Keratinocyte (primary cell): ENCODE measurements around the gene WTAP. TPM values are rescaled to one million over a fixed set of nuclear protein-coding genes. Genes with fewer than 3 reads are reported as not detected.

Experiments
- DNase-seq: peaks from one replicate; pipeline ENCODE4 v3.0.0-alpha.2; 2011; ENCODE audit warnings: low read depth, missing footprints, low spot score
- FAIRE-seq: peaks from 2 replicates; lab custom pipeline; 2011; peaks lifted over from hg19 to GRCh38; lab: Jason Lieb, UNC
- H2AFZ ChIP-seq: 2 replicates; pipeline ENCODE4 v1.6.0; 2012; ENCODE audit warnings: low read length, control low read depth, inconsistent platforms; ENCODE audit not compliant: control insufficient read depth
- H3K27ac ChIP-seq: 2 replicates; pipeline ENCODE4 v1.5.1; 2011; ENCODE audit warnings: low read length; ENCODE audit not compliant: control insufficient read depth, insufficient read depth
- H3K27me3 ChIP-seq: 3 replicates; pipeline ENCODE4 v1.6.0; 2011; ENCODE audit warnings: low read length; ENCODE audit not compliant: control insufficient read depth, insufficient read depth; ENCODE audit errors: extremely low read depth
- H3K36me3 ChIP-seq, 2 experiments: 2 replicates in 1 of 2; 3 replicates in 1 of 2; pipeline ENCODE4 v1.5.1; 2011; ENCODE audit warnings: low read length in 2 of 2, mild to moderate bottlenecking in 1 of 2; ENCODE audit not compliant: control insufficient read depth in 2 of 2, insufficient read depth in 2 of 2; ENCODE audit errors: extremely low read depth in 1 of 2
- H3K4me1 ChIP-seq: 3 replicates; pipeline ENCODE4 v1.5.1; 2011; ENCODE audit warnings: low read length; ENCODE audit not compliant: control insufficient read depth, insufficient read depth; ENCODE audit errors: extremely low read depth
- H3K4me2 ChIP-seq: 3 replicates; pipeline ENCODE4 v1.6.0; 2011; ENCODE audit warnings: low read depth, low read length; ENCODE audit not compliant: control insufficient read depth, insufficient read depth; ENCODE audit errors: extremely low read depth
- H3K4me3 ChIP-seq, 3 experiments: fragments of 200-600 bp in 1 of 3; sonication (generic) in 1 of 3; 2 replicates in 2 of 3; 3 replicates in 1 of 3; pipeline ENCODE4 v1.5.1; 2011 to 2016; ENCODE audit warnings: low read length in 3 of 3, mild to moderate bottlenecking in 3 of 3, control low read depth in 2 of 3, inconsistent platforms in 1 of 3, low read depth in 1 of 3, mixed read lengths in 1 of 3, mixed run types in 1 of 3, moderate library complexity in 1 of 3; ENCODE audit not compliant: control insufficient read depth in 2 of 3, insufficient read depth in 2 of 3; ENCODE audit errors: extremely low read depth in 1 of 3
- H3K79me2 ChIP-seq: 2 replicates; pipeline ENCODE4 v1.6.0; 2012; ENCODE audit warnings: low read length; ENCODE audit not compliant: control insufficient read depth, insufficient read depth
- H3K9ac ChIP-seq: 3 replicates; pipeline ENCODE4 v1.6.0; 2011; ENCODE audit warnings: low read length; ENCODE audit not compliant: control insufficient read depth, insufficient read depth; ENCODE audit errors: extremely low read depth
- H3K9me1 ChIP-seq: 3 replicates; pipeline ENCODE4 v1.6.0; 2011; ENCODE audit warnings: low read length; ENCODE audit not compliant: control insufficient read depth, insufficient read depth; ENCODE audit errors: extremely low read depth
- H3K9me3 ChIP-seq: 2 replicates; pipeline ENCODE4 v1.5.1; 2012; ENCODE audit warnings: low read depth, low read length; ENCODE audit not compliant: control insufficient read depth
- H4K20me1 ChIP-seq: 3 replicates; pipeline ENCODE4 v1.6.0; 2011; ENCODE audit warnings: low read length; ENCODE audit not compliant: control insufficient read depth, insufficient read depth; ENCODE audit errors: extremely low read depth
- EZH2 ChIP-seq: IDR thresholded peaks from one replicate; pipeline ENCODE4 v1.6.1; 2012; ENCODE audit warnings: inconsistent platforms, mild to moderate bottlenecking, low read length, moderate library complexity
- dilution Hi-C: fragments of 300-500 bp; cut with MboI; formaldehyde crosslinking; loops from one replicate; pipeline ENCODE4 v1.7.0; 2020; ENCODE audit warnings: low sequenced_read_pairs; ENCODE audit not compliant: extremely low pct_ligation_motif_present
- polyA plus RNA-seq, 5 experiments: library from polyadenylated mRNA; depleted of rRNA in 3 of 5; stranded (reverse) in 3 of 5; stranded (forward) in 1 of 5; unstranded in 1 of 5; fragments of >200 nt; gene quantifications; 1 replicate in 1 of 5; 2 replicates in 3 of 5; 3 replicates in 1 of 5; pipeline versions ENCODE4 v1.2.1 to v1.2.3, GENCODE V29; 2011 to 2012; ENCODE audit warnings: missing spikeins in 2 of 5, low read depth in 1 of 5, low replicate concordance in 1 of 5
- TF ChIP-seq, protein P1 (sequence below), 3 experiments: IDR thresholded peaks in 1 of 3; conservative IDR thresholded peaks in 1 of 3; optimal IDR thresholded peaks in 1 of 3; 2 replicates in 2 of 3; 3 replicates in 1 of 3; pipeline versions ENCODE3 to v1.5.1; 2011; ENCODE audit warnings: low read length in 3 of 3, mild to moderate bottlenecking in 3 of 3, moderate library complexity in 2 of 3, control low read depth in 1 of 3, inconsistent platforms in 1 of 3; ENCODE audit not compliant: insufficient read depth in 2 of 3; ENCODE audit errors: extremely low read depth in 1 of 3

Gene WTAP
- polyA plus RNA-seq, 1 donor (not counting 4 experiments of a cell fraction or from before 2014, with no cell fraction given): 40.2 TPM

DNA sequence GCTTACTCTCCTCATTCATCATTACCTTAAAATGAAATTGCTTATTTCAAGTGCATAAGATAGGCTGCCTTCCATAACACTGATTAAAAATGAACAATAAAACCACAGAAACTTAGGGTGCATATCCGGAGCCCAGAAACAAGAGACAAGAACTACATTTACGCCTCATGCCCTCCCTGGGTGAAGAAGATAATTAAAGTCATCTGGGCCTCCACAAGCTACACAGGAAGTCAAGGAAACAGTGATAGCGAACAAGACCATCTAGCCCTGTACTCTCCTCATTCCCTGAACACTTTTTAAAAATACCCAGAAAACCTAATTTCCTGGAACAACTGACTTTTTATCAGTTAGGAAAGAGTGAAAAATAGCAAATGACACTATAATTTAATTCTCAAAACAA is 40.6 kb upstream of the WTAP start:
- Histone ChIP-seq H3K36me3 (peaks cover 3 to 8% of the 10 kb centered on the region in 2 experiments), H2AFZ (no peak overlapping the region), H3K27ac (no peak overlapping the region), H4K20me1 (no peaks in the 10 kb centered on the region), H3K9me1 (no peaks in the 10 kb centered on the region), H3K27me3 (no peaks in the 10 kb centered on the region), H3K9me3 (no peaks in the 10 kb centered on the region), H3K9ac (no peak overlapping the region), H3K79me2 (peaks cover 10% of the 10 kb centered on the region), H3K4me1 (peaks cover 8% of the 10 kb centered on the region), H3K4me2 (no peak overlapping the region), H3K4me3 (no peak overlapping the region)
- no peak for DNase-seq
- FAIRE-seq: no peak
- dilution Hi-C loops: no loop called here
- TF ChIP-seq, protein P1, sequence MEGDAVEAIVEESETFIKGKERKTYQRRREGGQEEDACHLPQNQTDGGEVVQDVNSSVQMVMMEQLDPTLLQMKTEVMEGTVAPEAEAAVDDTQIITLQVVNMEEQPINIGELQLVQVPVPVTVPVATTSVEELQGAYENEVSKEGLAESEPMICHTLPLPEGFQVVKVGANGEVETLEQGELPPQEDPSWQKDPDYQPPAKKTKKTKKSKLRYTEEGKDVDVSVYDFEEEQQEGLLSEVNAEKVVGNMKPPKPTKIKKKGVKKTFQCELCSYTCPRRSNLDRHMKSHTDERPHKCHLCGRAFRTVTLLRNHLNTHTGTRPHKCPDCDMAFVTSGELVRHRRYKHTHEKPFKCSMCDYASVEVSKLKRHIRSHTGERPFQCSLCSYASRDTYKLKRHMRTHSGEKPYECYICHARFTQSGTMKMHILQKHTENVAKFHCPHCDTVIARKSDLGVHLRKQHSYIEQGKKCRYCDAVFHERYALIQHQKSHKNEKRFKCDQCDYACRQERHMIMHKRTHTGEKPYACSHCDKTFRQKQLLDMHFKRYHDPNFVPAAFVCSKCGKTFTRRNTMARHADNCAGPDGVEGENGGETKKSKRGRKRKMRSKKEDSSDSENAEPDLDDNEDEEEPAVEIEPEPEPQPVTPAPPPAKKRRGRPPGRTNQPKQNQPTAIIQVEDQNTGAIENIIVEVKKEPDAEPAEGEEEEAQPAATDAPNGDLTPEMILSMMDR (optimal IDR thresholded peaks at IDR 0.05 in 1 of 3, IDR thresholded peaks at IDR 0.05 in 1 of 3, conservative IDR thresholded peaks at IDR 0.05 in 1 of 3; ENCODE audit: extremely low read depth in 1 of 3, insufficient read depth in 2 of 3, low read length in 3 of 3): no peak

DNA sequence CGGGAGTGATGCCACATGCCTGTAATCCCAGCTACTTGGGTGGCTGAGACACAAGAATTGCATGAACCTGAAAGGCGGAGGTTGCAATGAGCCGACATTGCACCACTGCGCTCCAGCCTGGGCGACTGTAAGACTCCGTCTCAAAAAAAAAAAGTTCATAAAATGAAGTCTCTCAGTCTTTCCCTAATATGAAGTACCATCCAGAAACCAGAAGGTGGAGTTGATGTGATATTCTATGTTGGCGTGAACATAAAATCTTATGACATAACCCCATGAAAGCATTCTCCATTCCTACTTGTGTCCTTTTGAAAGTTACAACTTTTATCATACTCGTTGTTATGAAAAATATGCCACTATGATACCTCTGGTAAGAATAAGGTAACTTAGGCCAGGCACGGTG is 40.0 kb upstream of the WTAP start:
- Histone ChIP-seq H3K79me2 (peaks cover 16% of the 10 kb centered on the region), H2AFZ (no peak overlapping the region), H3K9me1 (no peaks in the 10 kb centered on the region), H3K9me3 (no peaks in the 10 kb centered on the region), H3K4me3 (no peak overlapping the region), H3K27ac (no peak overlapping the region), H3K9ac (no peak overlapping the region), H3K4me1 (peaks cover 14% of the 10 kb centered on the region), H4K20me1 (no peaks in the 10 kb centered on the region), H3K27me3 (no peaks in the 10 kb centered on the region), H3K36me3 (peaks cover 3 to 12% of the 10 kb centered on the region in 2 experiments), H3K4me2 (no peak overlapping the region)
- dilution Hi-C loops: no loop called here
- DNase-seq: no peak
- TF ChIP-seq EZH2: no peak
- TF ChIP-seq, protein P1 (optimal IDR thresholded peaks at IDR 0.05 in 1 of 3, IDR thresholded peaks at IDR 0.05 in 1 of 3, conservative IDR thresholded peaks at IDR 0.05 in 1 of 3; ENCODE audit: extremely low read depth in 1 of 3, insufficient read depth in 2 of 3, low read length in 3 of 3): no peak
- FAIRE-seq: no peak
